ENCODE measurements around the gene MSH5. TPM values are rescaled to one million over a fixed set of nuclear protein-coding genes. Genes with fewer than 3 reads are reported as not detected.
"Not testable (repeated sequence)": the region's sequence is repeated elsewhere in the genome, so short reads cannot be mapped to it uniquely, and the experiment has no call there.

MSH5 gene
- total RNA-seq, 1 experiment from 2014 or later, result 90.4 TPM

DNA sequence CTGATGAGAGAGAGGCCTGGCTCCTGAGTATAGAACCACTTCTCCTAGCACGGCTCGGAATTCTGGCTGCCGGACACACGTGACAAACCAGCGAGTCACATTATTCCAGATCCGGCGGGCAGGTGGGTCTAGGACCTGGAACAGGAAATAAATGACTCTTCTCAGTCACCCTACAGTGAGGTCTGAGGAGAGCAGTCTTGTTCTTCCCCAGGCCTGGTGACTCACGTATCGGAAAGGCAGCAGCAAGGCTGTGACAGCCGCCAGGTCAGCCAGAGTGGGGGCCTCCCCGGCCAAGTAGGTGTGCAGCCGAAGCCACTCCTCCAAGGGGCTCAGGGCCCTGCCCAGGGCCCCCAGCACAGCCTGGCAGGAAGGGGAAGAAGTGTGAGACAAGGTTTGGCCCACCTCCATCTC, 53.0 kb downstream of the MSH5 start:
- Histone ChIP-seq H3K9ac (ENCODE audit: low read length) (peak overlapping the region; percentile 59), H3K27me3 (ENCODE audit: insufficient read depth, low read length) (no peaks in the 10 kb centered on the region), H2AFZ (ENCODE audit: low read depth, low read length, poor library complexity, severe bottlenecking) (no peak overlapping the region), H3K4me2 (ENCODE audit: low read length) (peak overlapping the region; percentile 99), H3K79me2 (ENCODE audit: insufficient read depth, low read length) (peaks cover 65% of the 10 kb centered on the region), H3K27ac (ENCODE audit: low read depth, low read length) (peak overlapping the region; percentile 98), H3K4me3 (replicated peaks in 1 of 2; ENCODE audit: low read depth in 1 of 2, low read length in 2 of 2) (peak overlapping the region; percentile 51 to 93), H3K36me3 (ENCODE audit: control insufficient read depth in 1 of 2, insufficient read depth in 2 of 2, low read length in 2 of 2) (peaks cover 13 to 24% of the 10 kb centered on the region in 2 experiments; a peak in 3 of 4 replicates), H3K9me2 (ENCODE audit: insufficient read depth) (no peaks in the 10 kb centered on the region), H4K20me1 (ENCODE audit: insufficient read depth) (0 out of 2 replicates have a peak, but pooled peaks cover 5% of the 10 kb centered on the region), H3K9me3 (ENCODE audit: control insufficient read depth in 1 of 2, insufficient read depth in 1 of 2, low read depth in 1 of 2, low read length in 2 of 2) (no peaks in the 10 kb centered on the region), H3K4me1 (ENCODE audit: control insufficient read depth in 1 of 2, insufficient read depth in 2 of 2, low read length in 2 of 2) (peaks cover 24 to 45% of the 10 kb centered on the region in 2 experiments)
- intact Hi-C loops (cut with micrococcal nuclease), result no loop called here
- TF ChIP-seq RAD21 (IDR thresholded peaks at IDR 0.05; ENCODE audit: low read depth) (0 out of 2 replicates have a peak, but pooled peaks have one; percentile 9), POLR2AphosphoS5 (IDR thresholded peaks at IDR 0.05; ENCODE audit: low read depth, low read length) (peak; percentile 83), YY1 (IDR thresholded peaks at IDR 0.05; ENCODE audit: extremely low read depth, insufficient replicate concordance, low read depth, low read length) (no peak), SIN3A (IDR thresholded peaks at IDR 0.05; ENCODE audit: low read depth) (peak; percentile 78), SP1 (IDR thresholded peaks at IDR 0.05; ENCODE audit: low read depth) (peak; percentile 55; the same call in 1 of the 2 replicates), FOSL1 (IDR thresholded peaks at IDR 0.05; ENCODE audit: low read depth) (peak; percentile 58), CBX3 (IDR thresholded peaks at IDR 0.05; ENCODE audit: low read depth) (peak; percentile 62; the same call in 1 of the 2 replicates), JUND (IDR thresholded peaks at IDR 0.05) (peak; percentile 55; the same call in 1 of the 2 replicates)
- TF ChIP-seq, protein P1, sequence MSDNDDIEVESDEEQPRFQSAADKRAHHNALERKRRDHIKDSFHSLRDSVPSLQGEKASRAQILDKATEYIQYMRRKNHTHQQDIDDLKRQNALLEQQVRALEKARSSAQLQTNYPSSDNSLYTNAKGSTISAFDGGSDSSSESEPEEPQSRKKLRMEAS (IDR thresholded peaks at IDR 0.05), result peak; percentile 86
- TF ChIP-seq, protein P2, sequence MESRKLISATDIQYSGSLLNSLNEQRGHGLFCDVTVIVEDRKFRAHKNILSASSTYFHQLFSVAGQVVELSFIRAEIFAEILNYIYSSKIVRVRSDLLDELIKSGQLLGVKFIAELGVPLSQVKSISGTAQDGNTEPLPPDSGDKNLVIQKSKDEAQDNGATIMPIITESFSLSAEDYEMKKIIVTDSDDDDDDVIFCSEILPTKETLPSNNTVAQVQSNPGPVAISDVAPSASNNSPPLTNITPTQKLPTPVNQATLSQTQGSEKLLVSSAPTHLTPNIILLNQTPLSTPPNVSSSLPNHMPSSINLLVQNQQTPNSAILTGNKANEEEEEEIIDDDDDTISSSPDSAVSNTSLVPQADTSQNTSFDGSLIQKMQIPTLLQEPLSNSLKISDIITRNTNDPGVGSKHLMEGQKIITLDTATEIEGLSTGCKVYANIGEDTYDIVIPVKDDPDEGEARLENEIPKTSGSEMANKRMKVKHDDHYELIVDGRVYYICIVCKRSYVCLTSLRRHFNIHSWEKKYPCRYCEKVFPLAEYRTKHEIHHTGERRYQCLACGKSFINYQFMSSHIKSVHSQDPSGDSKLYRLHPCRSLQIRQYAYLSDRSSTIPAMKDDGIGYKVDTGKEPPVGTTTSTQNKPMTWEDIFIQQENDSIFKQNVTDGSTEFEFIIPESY (IDR thresholded peaks at IDR 0.05; ENCODE audit: extremely low read depth, insufficient replicate concordance, low read length), result no peak
- no TSS peak for BruUV-seq (replicated peaks)
- ATAC-seq (peak; percentile 57), DNase-seq (ENCODE audit: low read depth, low spot score) (peak; percentile 81)
- POLR2A ChIA-PET, result interaction anchor here (2.1 kb wide), 1 partner anchor 35 kb away, joined by 6 read pairs; the partner anchor contains the start of gene HSPA1B
- RAD21 ChIA-PET (ENCODE audit: low non-redundant PET in 1 of 2, low total read pairs in 2 of 2, uncharacterized antibody in 2 of 2, unreplicated experiment in 2 of 2), result interaction anchor here in 1 of 2 experiments (0.8 kb wide), 1 partner anchor 17 kb away, joined by 3 read pairs; no protein-coding TSS in a partner anchor
- CTCF ChIA-PET, result no interaction called here

DNA sequence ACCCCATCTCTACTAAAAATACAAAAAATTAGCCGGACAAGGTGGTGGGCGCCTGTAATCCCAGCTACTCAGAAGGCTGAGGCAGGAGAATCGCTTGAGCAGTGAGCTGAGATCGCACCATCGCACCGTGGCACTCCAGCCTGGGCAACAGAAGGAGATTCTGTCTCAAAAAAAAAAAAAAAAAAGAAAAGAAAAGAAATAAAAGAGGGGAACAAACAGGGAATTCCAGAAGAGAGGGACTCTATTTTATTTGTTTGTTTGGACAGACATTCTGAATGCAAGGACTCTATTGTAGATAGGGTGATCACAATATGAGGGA, 54.1 kb downstream of the MSH5 start:
- POLR2A ChIA-PET, result interaction anchor here (0.7 kb wide), 2 partner anchors 13 to 16 kb away, joined by 4 read pairs; partner anchors contain the start of genes LSM2 and VWA7
- H3K4me1 ChIP-seq (ENCODE audit: control insufficient read depth in 1 of 2, insufficient read depth in 2 of 2, low read length in 2 of 2), result peaks cover 24 to 45% of the 10 kb centered on the region in 2 experiments
- H3K79me2 ChIP-seq (ENCODE audit: insufficient read depth, low read length), result peaks cover 63% of the 10 kb centered on the region
- peaks cover 11 to 27% of the 10 kb centered on the region in 2 experiments; a peak in 3 of 4 replicates for H3K36me3 ChIP-seq (ENCODE audit: control insufficient read depth in 1 of 2, insufficient read depth in 2 of 2, low read length in 2 of 2)
- H3K9ac ChIP-seq (ENCODE audit: low read length), result peak overlapping the region; percentile 97
- H3K9me3 ChIP-seq (ENCODE audit: control insufficient read depth in 1 of 2, insufficient read depth in 1 of 2, low read depth in 1 of 2, low read length in 2 of 2); ATAC-seq; CTCF ChIA-PET; BruUV-seq (replicated peaks); RAD21 ChIA-PET (ENCODE audit: low non-redundant PET in 1 of 2, low total read pairs in 2 of 2, uncharacterized antibody in 2 of 2, unreplicated experiment in 2 of 2); H2AFZ ChIP-seq (ENCODE audit: low read depth, low read length, poor library complexity, severe bottlenecking); H4K20me1 ChIP-seq (ENCODE audit: insufficient read depth); intact Hi-C loops (cut with micrococcal nuclease); H3K27me3 ChIP-seq (ENCODE audit: insufficient read depth, low read length); H3K9me2 ChIP-seq (ENCODE audit: insufficient read depth); DNase-seq (ENCODE audit: low read depth, low spot score): not testable (repeated sequence)
- peak overlapping the region; percentile 70 to 93 for H3K4me3 ChIP-seq (replicated peaks in 1 of 2; ENCODE audit: low read depth in 1 of 2, low read length in 2 of 2)
- peak overlapping the region; percentile 99 for H3K4me2 ChIP-seq (ENCODE audit: low read length)
- peak overlapping the region; percentile 98 for H3K27ac ChIP-seq (ENCODE audit: low read depth, low read length)

All from HCT116 (cell line).